Vagina (tissue), 2 donors: Measurements from ENCODE around the gene CEP120.

Experiments used
- POLR2A ChIP-seq, 2 donors: fragments of 450-650 bp; IDR thresholded peaks; one replicate each; pipeline ENCODE4 v1.6.1; 2017; ENCODE audit warnings: antibody characterized with exemption in 2 of 2, mild to moderate bottlenecking in 2 of 2, moderate library complexity in 2 of 2
- TF ChIP-seq, protein P1 (sequence below), 3 experiments: fragments of 450-650 bp in 2 of 3; fragments of 200-600 bp in 1 of 3; sonication (generic) in 1 of 3; IDR thresholded peaks; one replicate each; pipeline ENCODE4 v1.5.1; 2017 to 2019; ENCODE audit warnings: antibody characterized with exemption in 3 of 3, mild to moderate bottlenecking in 2 of 3, moderate library complexity in 2 of 3

DNA sequence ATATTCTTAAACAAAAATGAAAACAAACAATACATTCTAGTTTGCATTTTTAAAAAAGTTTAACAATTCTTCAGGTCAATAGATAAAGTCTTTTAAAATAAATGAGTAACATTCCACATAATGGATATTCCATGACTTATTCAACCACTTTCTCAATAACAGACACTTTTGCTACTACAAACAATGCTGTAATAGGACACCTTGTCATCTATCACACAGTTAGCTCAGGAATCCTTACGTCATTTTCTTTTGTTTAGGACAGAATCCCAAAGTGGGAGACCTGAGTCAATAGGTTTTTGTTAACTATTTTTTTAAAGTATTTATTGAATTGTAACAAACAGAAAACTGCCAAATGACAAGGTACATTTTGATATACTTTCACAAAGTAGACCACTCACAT, 72.5 kb downstream of the CEP120 start:
- TF ChIP-seq, protein P1, sequence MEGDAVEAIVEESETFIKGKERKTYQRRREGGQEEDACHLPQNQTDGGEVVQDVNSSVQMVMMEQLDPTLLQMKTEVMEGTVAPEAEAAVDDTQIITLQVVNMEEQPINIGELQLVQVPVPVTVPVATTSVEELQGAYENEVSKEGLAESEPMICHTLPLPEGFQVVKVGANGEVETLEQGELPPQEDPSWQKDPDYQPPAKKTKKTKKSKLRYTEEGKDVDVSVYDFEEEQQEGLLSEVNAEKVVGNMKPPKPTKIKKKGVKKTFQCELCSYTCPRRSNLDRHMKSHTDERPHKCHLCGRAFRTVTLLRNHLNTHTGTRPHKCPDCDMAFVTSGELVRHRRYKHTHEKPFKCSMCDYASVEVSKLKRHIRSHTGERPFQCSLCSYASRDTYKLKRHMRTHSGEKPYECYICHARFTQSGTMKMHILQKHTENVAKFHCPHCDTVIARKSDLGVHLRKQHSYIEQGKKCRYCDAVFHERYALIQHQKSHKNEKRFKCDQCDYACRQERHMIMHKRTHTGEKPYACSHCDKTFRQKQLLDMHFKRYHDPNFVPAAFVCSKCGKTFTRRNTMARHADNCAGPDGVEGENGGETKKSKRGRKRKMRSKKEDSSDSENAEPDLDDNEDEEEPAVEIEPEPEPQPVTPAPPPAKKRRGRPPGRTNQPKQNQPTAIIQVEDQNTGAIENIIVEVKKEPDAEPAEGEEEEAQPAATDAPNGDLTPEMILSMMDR (IDR thresholded peaks at IDR 0.05), result no peak
- no peak for TF ChIP-seq POLR2A (IDR thresholded peaks at IDR 0.05)
